H1 (cell line): ENCODE measurements around the gene ZNF860. TPM values are rescaled to one million over a fixed set of nuclear protein-coding genes. Genes with fewer than 3 reads are reported as not detected.

Source experiments
- CTCF ChIA-PET: fragments of 300-600 bp; sonication (Branson Sonifier 250); formaldehyde crosslinking; loops from one replicate; lab custom pipeline; 2021; ENCODE audit not compliant: partially characterized antibody; lab: Charles Lee
- POLR2A ChIA-PET: fragments of 300-600 bp; sonication (Branson Sonifier 250); formaldehyde crosslinking; loops from one replicate; lab custom pipeline; 2021; ENCODE audit warnings: inconsistent platforms; ENCODE audit not compliant: partially characterized antibody; lab: Charles Lee
- DNase-seq, 2 experiments: peaks; one replicate each; pipeline versions ENCODE4 v3.0.0 to v3.0.0-alpha.2; 2010 to 2022; ENCODE audit warnings: low spot score in 2 of 2, low read depth in 1 of 2, mixed read lengths in 1 of 2
- FAIRE-seq: peaks from 2 replicates; lab custom pipeline; 2011; peaks lifted over from hg19 to GRCh38; lab: Jason Lieb, UNC
- H2AFZ ChIP-seq: 2 replicates; pipeline ENCODE4 v1.8.1; 2012; ENCODE audit warnings: low read length, inconsistent platforms
- H2AK5ac ChIP-seq: 2 replicates; pipeline ENCODE4 v1.6.1; 2013; ENCODE audit warnings: low read depth, low read length
- H2BK120ac ChIP-seq: replicated peaks from 2 replicates; pipeline ENCODE3; 2013; ENCODE audit warnings: low read depth, low read length, inconsistent platforms
- H2BK12ac ChIP-seq: 2 replicates; pipeline ENCODE4 v1.6.1; 2013; ENCODE audit warnings: low read depth, low read length
- H2BK15ac ChIP-seq: 2 replicates; pipeline ENCODE4 v1.6.1; 2013; ENCODE audit warnings: low read length
- H2BK20ac ChIP-seq: 2 replicates; pipeline ENCODE4 v1.6.1; 2013; ENCODE audit warnings: low read length
- H2BK5ac ChIP-seq: 2 replicates; pipeline ENCODE4 v1.6.1; 2013; ENCODE audit warnings: low read depth, low read length
- H3K14ac ChIP-seq: 2 replicates; pipeline ENCODE4 v1.6.1; 2013; ENCODE audit warnings: inconsistent platforms; ENCODE audit not compliant: insufficient read length
- H3K18ac ChIP-seq: 2 replicates; pipeline ENCODE4 v1.6.1; 2013; ENCODE audit warnings: low read length; ENCODE audit errors: extremely low read depth
- H3K23ac ChIP-seq: 2 replicates; pipeline ENCODE4 v1.6.1; 2013; ENCODE audit warnings: inconsistent platforms; ENCODE audit not compliant: insufficient read length
- H3K23me2 ChIP-seq: 2 replicates; pipeline ENCODE4 v1.6.1; 2013; ENCODE audit warnings: low read depth, low read length
- H3K27ac ChIP-seq: 2 replicates; pipeline ENCODE4 v1.6.1; 2011; ENCODE audit warnings: low read depth, low read length, inconsistent platforms
- H3K27me3 ChIP-seq, 4 experiments: replicated peaks in 1 of 4; 1 replicate in 1 of 4; 2 replicates in 3 of 4; pipeline versions ENCODE4 v1.6.1 to v1.8.1; 2011 to 2013; ENCODE audit warnings: low read length in 3 of 4, mild to moderate bottlenecking in 3 of 4, inconsistent platforms in 2 of 4, mixed read lengths in 2 of 4, moderate library complexity in 1 of 4; ENCODE audit not compliant: control insufficient read depth in 3 of 4, insufficient read depth in 3 of 4; ENCODE audit errors: extremely low read depth in 1 of 4
- H3K36me3 ChIP-seq, 4 experiments: 2 replicates each; pipeline versions ENCODE4 v1.6.1 to v1.8.1; 2011 to 2013; ENCODE audit warnings: mild to moderate bottlenecking in 4 of 4, low read length in 3 of 4, moderate library complexity in 2 of 4, control low read depth in 1 of 4, inconsistent platforms in 1 of 4; ENCODE audit not compliant: insufficient read depth in 4 of 4, control insufficient read depth in 2 of 4
- H3K4ac ChIP-seq: replicated peaks from 2 replicates; pipeline ENCODE3; 2013; ENCODE audit warnings: low read length, low read depth, mixed read lengths, inconsistent platforms; ENCODE audit not compliant: insufficient read length
- H3K4me1 ChIP-seq, 4 experiments: replicated peaks in 1 of 4; 1 replicate in 1 of 4; 2 replicates in 3 of 4; pipeline versions ENCODE4 v1.6.1 to v1.8.1; 2011 to 2013; ENCODE audit warnings: low read length in 3 of 4, inconsistent platforms in 2 of 4, mixed read lengths in 1 of 4; ENCODE audit not compliant: insufficient read depth in 4 of 4, control insufficient read depth in 3 of 4
- H3K4me2 ChIP-seq, 2 experiments: 2 replicates each; pipeline versions ENCODE4 v1.6.1 to v1.8.1; 2011 to 2013; ENCODE audit warnings: low read depth in 2 of 2, low read length in 2 of 2, control low read depth in 1 of 2, inconsistent platforms in 1 of 2, mild to moderate bottlenecking in 1 of 2; ENCODE audit not compliant: insufficient read depth in 1 of 2
- H3K4me3 ChIP-seq, 4 experiments: fragments of 200-600, 300-600 bp in 1 of 4; sonication (generic), shearing (Covaris generic), sonication (Bioruptor Twin) in 1 of 4; 2 replicates each; pipeline versions ENCODE4 v1.5.1 to v1.8.1; 2011 to 2016; ENCODE audit warnings: low read length in 4 of 4, low read depth in 3 of 4, control low read depth in 2 of 4, inconsistent platforms in 2 of 4, mild to moderate bottlenecking in 2 of 4, mixed read lengths in 1 of 4, moderate library complexity in 1 of 4; ENCODE audit not compliant: insufficient read depth in 2 of 4; ENCODE audit errors: extremely low read depth in 1 of 4
- H3K56ac ChIP-seq: replicated peaks from 2 replicates; pipeline ENCODE3; 2013; ENCODE audit warnings: low read depth, mild to moderate bottlenecking, mixed read lengths, low read length, inconsistent platforms; ENCODE audit not compliant: insufficient read length
- H3K79me1 ChIP-seq: 2 replicates; pipeline ENCODE4 v1.6.1; 2013; ENCODE audit warnings: low read depth, low read length, control low read depth
- H3K79me2 ChIP-seq, 2 experiments: 2 replicates each; pipeline versions ENCODE4 v1.6.1 to v1.8.1; 2012 to 2013; ENCODE audit warnings: low read length in 2 of 2, mild to moderate bottlenecking in 2 of 2, inconsistent platforms in 1 of 2; ENCODE audit not compliant: insufficient read depth in 2 of 2, control insufficient read depth in 1 of 2
- H3K9ac ChIP-seq, 4 experiments: replicated peaks in 1 of 4; 1 replicate in 1 of 4; 2 replicates in 3 of 4; pipeline versions ENCODE4 v1.6.1 to v1.8.1; 2011 to 2013; ENCODE audit warnings: low read depth in 3 of 4, low read length in 3 of 4, control low read depth in 2 of 4, mild to moderate bottlenecking in 2 of 4, moderate library complexity in 2 of 4, inconsistent platforms in 1 of 4; ENCODE audit errors: extremely low read depth in 1 of 4
- H3K9me3 ChIP-seq, 2 experiments: 2 replicates each; pipeline versions ENCODE4 v1.6.1 to v1.8.1; 2012 to 2013; ENCODE audit warnings: mild to moderate bottlenecking in 2 of 2, moderate library complexity in 2 of 2, control low read depth in 1 of 2, inconsistent platforms in 1 of 2, low read depth in 1 of 2, low read length in 1 of 2, mixed read lengths in 1 of 2; ENCODE audit not compliant: insufficient read depth in 2 of 2
- H4K20me1 ChIP-seq, 2 experiments: replicated peaks in 1 of 2; 2 replicates each; pipeline versions ENCODE3 to v1.8.1; 2011 to 2013; ENCODE audit warnings: inconsistent platforms in 2 of 2, low read length in 2 of 2, mild to moderate bottlenecking in 1 of 2; ENCODE audit not compliant: insufficient read depth in 2 of 2, control insufficient read depth in 1 of 2
- H4K5ac ChIP-seq: 2 replicates; pipeline ENCODE4 v1.6.1; 2013; ENCODE audit warnings: low read length, low read depth, mixed read lengths, inconsistent platforms; ENCODE audit not compliant: insufficient read length
- H4K8ac ChIP-seq: 2 replicates; pipeline ENCODE4 v1.8.0; 2013; ENCODE audit warnings: mild to moderate bottlenecking, moderate library complexity, low read length, inconsistent platforms; ENCODE audit not compliant: insufficient read depth; ENCODE audit errors: extremely low read depth
- H4K91ac ChIP-seq: replicated peaks from 2 replicates; pipeline ENCODE3; 2013; ENCODE audit warnings: low read length, mixed read lengths, inconsistent platforms; ENCODE audit not compliant: insufficient read length
- BACH1 ChIP-seq: IDR thresholded peaks from 2 replicates; pipeline ENCODE4 v1.6.1; 2012; ENCODE audit warnings: low read length, improper control_type of control experiment
- CBX8 ChIP-seq: fragments of 300-800, 300-1000 bp; sonication (generic); IDR thresholded peaks from 2 replicates; pipeline ENCODE4 v1.7.1; 2016; ENCODE audit warnings: low read depth, low read length, borderline replicate concordance
- CHD1 ChIP-seq: IDR thresholded peaks from 2 replicates; pipeline ENCODE4 v1.6.1; 2012; ENCODE audit warnings: low read depth, low read length, improper control_type of control experiment
- CREB1 ChIP-seq: IDR thresholded peaks from 2 replicates; pipeline ENCODE4 v1.6.1; 2012; ENCODE audit warnings: inconsistent platforms
- CTCF ChIP-seq, 3 experiments: IDR thresholded peaks; 1 replicate in 2 of 3; 2 replicates in 1 of 3; pipeline versions ENCODE4 v1.5.1 to v1.6.1; 2011; ENCODE audit warnings: low read length in 3 of 3, mild to moderate bottlenecking in 3 of 3, inconsistent platforms in 2 of 3, low read depth in 1 of 3, moderate library complexity in 1 of 3; ENCODE audit not compliant: insufficient read depth in 1 of 3; ENCODE audit errors: control extremely low read depth in 1 of 3
- MAX ChIP-seq: IDR thresholded peaks from 2 replicates; pipeline ENCODE4 v1.6.1; 2012; ENCODE audit warnings: inconsistent platforms
- RBBP5 ChIP-seq: IDR thresholded peaks from 2 replicates; pipeline ENCODE4 v1.7.1; 2012; ENCODE audit warnings: low read depth, mild to moderate bottlenecking, inconsistent platforms, low read length, moderate library complexity, borderline replicate concordance
- SP2 ChIP-seq: IDR thresholded peaks from 2 replicates; pipeline ENCODE4 v1.6.1; 2012; ENCODE audit warnings: mild to moderate bottlenecking, low read length, inconsistent platforms
- TEAD4 ChIP-seq: IDR thresholded peaks from 2 replicates; pipeline ENCODE4 v1.6.1; 2012; ENCODE audit warnings: low read depth, low read length, inconsistent platforms, mixed read lengths
- WGBS, 2 experiments: shearing (Covaris generic) in 1 of 2; methylation state at CpG; one replicate each; pipeline versions ENCODE4 v1.1.6 to v1.1.7; 2013 to 2015; ENCODE audit warnings: low lambda C conversion rate in 2 of 2, mixed read lengths in 2 of 2, inconsistent platforms in 1 of 2, low coverage in 1 of 2, missing lambda C conversion rate in 1 of 2; ENCODE audit not compliant: insufficient replicate concordance in 2 of 2, insufficient coverage in 1 of 2, insufficient read length in 1 of 2; ENCODE audit errors: extremely low coverage in 1 of 2, missing lambda C conversion rate in 1 of 2; 5-methylcytosine and 5-hydroxymethylcytosine counted together
- polyA plus RNA-seq, 7 experiments: library from polyadenylated mRNA; depleted of rRNA in 3 of 7; stranded (reverse) in 5 of 7; unstranded in 2 of 7; fragments of >200 nt in 5 of 7; fragments of 200-250 nt in 2 of 7; gene quantifications; 1 replicate in 5 of 7; 2 replicates in 1 of 7; 4 replicates in 1 of 7; pipeline versions ENCODE4 v1.2.1 to v1.2.3, GENCODE V29; 2011 to 2013; ENCODE audit warnings: missing spikeins in 2 of 7, mixed read lengths in 2 of 7
- total RNA-seq: library from RNA; stranded (reverse); fragmentation: NEBNext Ultra II Directional; extraction: Animal tissue kit (Norgen Biotek cat#: 25700); gene quantifications from 2 replicates; pipeline ENCODE4 v1.2.1, GENCODE V29; 2021

ZNF860 gene
- total and polyA plus RNA-seq, 2 of the 8 experiments (the other 6 are each of a cell fraction or from before 2014, with no cell fraction given): 3.2 to 8.6 TPM

DNA sequence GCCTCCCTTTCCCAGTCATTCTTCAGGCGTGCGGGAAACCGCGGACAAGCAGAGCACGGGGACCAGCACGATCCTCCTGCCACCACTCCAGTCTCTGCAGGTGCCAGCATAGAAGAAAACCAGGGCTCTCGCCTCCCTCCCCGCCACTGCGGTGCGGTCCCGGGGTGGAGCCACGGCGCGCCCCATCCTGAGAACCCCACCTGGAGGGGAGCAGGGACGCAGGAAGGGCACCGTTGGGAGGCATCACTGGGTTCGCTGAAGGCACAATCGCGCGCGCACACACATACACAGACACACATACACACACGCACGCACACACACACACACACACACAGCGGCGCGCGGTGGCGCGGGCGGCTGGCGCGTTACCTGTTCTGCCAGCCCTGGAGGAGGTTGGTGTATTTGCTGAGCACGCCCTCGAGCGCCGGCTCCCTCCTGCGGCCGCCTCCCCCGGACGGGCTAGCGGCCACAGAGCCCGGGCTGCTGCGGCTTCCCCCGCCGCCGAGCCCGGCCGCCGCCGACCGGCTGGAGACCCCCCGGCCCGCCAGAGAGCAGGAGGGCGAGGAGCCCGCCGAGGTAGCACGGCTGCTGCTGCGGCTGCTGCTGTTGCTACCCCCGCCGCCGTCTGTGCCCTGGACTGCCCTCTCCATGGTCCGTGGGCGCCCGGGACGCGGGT is 882 bp upstream of the ZNF860 start:
- H3K27me3 ChIP-seq: no peaks in the 10 kb centered on the region; a peak in 1 of 7 replicates
- CTCF ChIA-PET: no interaction called here
- no peak overlapping the region for H3K14ac ChIP-seq
- H4K91ac ChIP-seq: peak overlapping the region; percentile 22
- peaks cover 0 to 10% (median 4%) of the 10 kb centered on the region in 4 experiments; a peak in 3 of 7 replicates for H3K4me1 ChIP-seq
- H3K18ac ChIP-seq: peak overlapping the region; percentile 54
- no peak overlapping the region for H2AK5ac ChIP-seq
- DNase-seq: peak in 1 of 2 experiments; percentile 76
- H2BK15ac ChIP-seq: no peak overlapping the region; the same call in 1 of the 2 replicates
- H3K23me2 ChIP-seq: peaks cover 4% of the 10 kb centered on the region
- H3K79me2 ChIP-seq: peaks cover 16 to 46% of the 10 kb centered on the region in 2 experiments
- H4K5ac ChIP-seq: peak overlapping the region; percentile 24
- H3K4ac ChIP-seq: peak overlapping the region; percentile 76
- POLR2A ChIA-PET: interaction anchor here (2.7 kb wide), 1 partner anchor 20 kb away, joined by 13 read pairs; no protein-coding TSS in a partner anchor
- 0% methylated on average over 48 of the region's 66 CpGs; no CpG with 5 or more reads in 1 of the 2 experiments for WGBS, 2 experiments
- H2AFZ ChIP-seq: peak overlapping the region; percentile 92
- peak overlapping the region; percentile 43 for H3K56ac ChIP-seq
- no peak overlapping the region for H2BK120ac ChIP-seq
- H2BK12ac ChIP-seq: peak overlapping the region; percentile 21; the same call in 1 of the 2 replicates
- no peaks in the 10 kb centered on the region for H3K9me3 ChIP-seq
- H3K36me3 ChIP-seq: peaks cover 0 to 5% (median 0%) of the 10 kb centered on the region in 4 experiments; a peak in 3 of 8 replicates
- no peak overlapping the region for H3K23ac ChIP-seq
- H4K20me1 ChIP-seq: no peaks in the 10 kb centered on the region
- peak overlapping the region; percentile 86; the same call in 1 of the 2 replicates for H2BK5ac ChIP-seq
- peak overlapping the region; percentile 81 for H3K27ac ChIP-seq
- peaks cover 2% of the 10 kb centered on the region; the same call in 1 of the 2 replicates for H3K79me1 ChIP-seq
- no peak for FAIRE-seq
- H3K4me3 ChIP-seq: peak overlapping the region; percentile 71 to 96 (median 88)
- peak overlapping the region; percentile 74 to 97 for H3K4me2 ChIP-seq
- H3K9ac ChIP-seq: peak overlapping the region; percentile 69 to 86 (median 74)
- H2BK20ac ChIP-seq: no peak overlapping the region; the same call in 1 of the 2 replicates
- peak overlapping the region; percentile 91; the same call in 1 of the 2 replicates for H4K8ac ChIP-seq
- peak; percentile 95 for TF ChIP-seq RBBP5
- TF ChIP-seq CREB1: peak; percentile 50; the same call in 1 of the 2 replicates
- TF ChIP-seq CHD1: no peak
- TF ChIP-seq CTCF (IDR thresholded peaks at IDR 0.05; ENCODE audit: control extremely low read depth in 1 of 3, insufficient read depth in 1 of 3, low read depth in 1 of 3, low read length in 3 of 3): no peak
- no peak for TF ChIP-seq CBX8
- TF ChIP-seq TEAD4: no peak
- peak; percentile 31; the same call in 1 of the 2 replicates for TF ChIP-seq BACH1
- peak; percentile 74 for TF ChIP-seq MAX
- no peak for TF ChIP-seq SP2
